Measurements from ENCODE around the gene TMEM143.
A peak's percentile ranks its signal among the peaks of the same experiment; 100 is the strongest.

TMEM143 gene

GRCh38 chr19:48395170-48395455, 31.4 kb upstream of the TMEM143 start:
- no peak for DNase-seq
- H2BK120ac ChIP-seq (ENCODE audit: insufficient read depth, low read length, poor library complexity), result no peak overlapping the region
- H3K79me2 ChIP-seq (ENCODE audit: control insufficient read depth, insufficient read depth, low read length, poor library complexity), result peaks cover 18% of the 10 kb centered on the region
- no peak overlapping the region for H3K9ac ChIP-seq (ENCODE audit: low read length)
- no peak overlapping the region for H3K23ac ChIP-seq (ENCODE audit: low read length)
- no peak overlapping the region for H4K91ac ChIP-seq (ENCODE audit: low read depth, low read length)
- H3K4me3 ChIP-seq (ENCODE audit: low read depth, low read length), result no peak overlapping the region
- H4K12ac ChIP-seq (ENCODE audit: low read depth, low read length), result no peak overlapping the region
- H3K4ac ChIP-seq (ENCODE audit: low read depth, low read length), result no peak overlapping the region
- peak overlapping the region; percentile 50 for H3K4me2 ChIP-seq (ENCODE audit: low read length)
- no peak overlapping the region for H4K8ac ChIP-seq (ENCODE audit: low read depth, low read length)
- WGBS (ENCODE audit: extremely low coverage, insufficient coverage, insufficient read length), result no CpG with 5 or more reads among the region's 6 CpGs
- H3K14ac ChIP-seq (ENCODE audit: low read length), result no peak overlapping the region
- H2BK12ac ChIP-seq (ENCODE audit: low read length), result no peak overlapping the region
- H3K27ac ChIP-seq (ENCODE audit: low read depth, low read length), result no peak overlapping the region
- H3K9me3 ChIP-seq (ENCODE audit: insufficient read depth, low read depth, low read length), result peaks cover 2% of the 10 kb centered on the region
- H3K36me3 ChIP-seq (ENCODE audit: control insufficient read depth in 1 of 2, insufficient read depth in 2 of 2, low read length in 2 of 2), result no peaks in the 10 kb centered on the region
- no peak overlapping the region for H3K18ac ChIP-seq (ENCODE audit: low read length)
- no peak overlapping the region for H2BK5ac ChIP-seq (ENCODE audit: low read depth, low read length, poor library complexity)
- H2AK5ac ChIP-seq (ENCODE audit: low read length), result no peak overlapping the region
- H3K4me1 ChIP-seq (ENCODE audit: control insufficient read depth in 1 of 2, insufficient read depth in 2 of 2, low read length in 2 of 2), result peaks cover 18 to 35% of the 10 kb centered on the region in 2 experiments
- peaks cover 18% of the 10 kb centered on the region for H3K27me3 ChIP-seq (ENCODE audit: insufficient read depth, low read length)
- no peak overlapping the region for H2AFZ ChIP-seq (ENCODE audit: insufficient read depth, low read length, poor library complexity)
- H3K79me1 ChIP-seq (ENCODE audit: low read length), result peaks cover 36% of the 10 kb centered on the region

GRCh38 chr19:48394331-48395169, 30.8 kb upstream of the TMEM143 start:
- Histone ChIP-seq H4K91ac (ENCODE audit: low read depth, low read length) (peak overlapping the region; percentile 45), H2AK5ac (ENCODE audit: low read length) (peak overlapping the region; percentile 28), H3K4ac (ENCODE audit: low read depth, low read length) (no peak overlapping the region), H3K4me3 (ENCODE audit: low read depth, low read length) (peak overlapping the region; percentile 51), H4K12ac (ENCODE audit: low read depth, low read length) (no peak overlapping the region), H3K79me2 (ENCODE audit: control insufficient read depth, insufficient read depth, low read length, poor library complexity) (peaks cover 20% of the 10 kb centered on the region), H3K4me1 (ENCODE audit: control insufficient read depth in 1 of 2, insufficient read depth in 2 of 2, low read length in 2 of 2) (peaks cover 18 to 32% of the 10 kb centered on the region in 2 experiments), H3K9ac (ENCODE audit: low read length) (no peak overlapping the region), H3K4me2 (ENCODE audit: low read length) (peak overlapping the region; percentile 84), H3K79me1 (ENCODE audit: low read length) (peaks cover 34% of the 10 kb centered on the region), H2BK12ac (ENCODE audit: low read length) (peak overlapping the region; percentile 19), H3K14ac (ENCODE audit: low read length) (peak overlapping the region; percentile 50), H2BK120ac (ENCODE audit: insufficient read depth, low read length, poor library complexity) (no peak overlapping the region), H3K27me3 (ENCODE audit: insufficient read depth, low read length) (peaks cover 18% of the 10 kb centered on the region), H3K36me3 (ENCODE audit: control insufficient read depth in 1 of 2, insufficient read depth in 2 of 2, low read length in 2 of 2) (peaks cover under 1% of the 10 kb centered on the region in 2 experiments), H3K18ac (ENCODE audit: low read length) (peak overlapping the region; percentile 19), H4K8ac (ENCODE audit: low read depth, low read length) (peak overlapping the region; percentile 30), H3K27ac (ENCODE audit: low read depth, low read length) (no peak overlapping the region), H2BK5ac (ENCODE audit: low read depth, low read length, poor library complexity) (no peak overlapping the region), H3K23ac (ENCODE audit: low read length) (peak overlapping the region; percentile 55), H3K9me3 (ENCODE audit: insufficient read depth, low read depth, low read length) (peaks cover 2% of the 10 kb centered on the region), H2AFZ (ENCODE audit: insufficient read depth, low read length, poor library complexity) (no peak overlapping the region)
- DNase-seq, result no peak
- WGBS (ENCODE audit: extremely low coverage, insufficient coverage, insufficient read length), result no CpG with 5 or more reads among the region's 38 CpGs

- H2BK120ac ChIP-seq (ENCODE audit: insufficient read depth, low read length, poor library complexity), result peak within 1 kb of the TSS; percentile 75
- peaks cover 31% of the 10 kb centered on the region for H3K79me1 ChIP-seq (ENCODE audit: low read length)
- H3K18ac ChIP-seq (ENCODE audit: low read length), result peak within 1 kb of the TSS; percentile 63
- peaks cover 18 to 32% of the 10 kb centered on the region in 2 experiments for H3K4me1 ChIP-seq (ENCODE audit: control insufficient read depth in 1 of 2, insufficient read depth in 2 of 2, low read length in 2 of 2)
- H3K14ac ChIP-seq (ENCODE audit: low read length), result peak within 1 kb of the TSS; percentile 83
- H3K9me3 ChIP-seq (ENCODE audit: insufficient read depth, low read depth, low read length), result peaks cover 2% of the 10 kb centered on the region
- H4K12ac ChIP-seq (ENCODE audit: low read depth, low read length), result peak within 1 kb of the TSS; percentile 72
- peaks cover 6 to 8% of the 10 kb centered on the region in 2 experiments for H3K36me3 ChIP-seq (ENCODE audit: control insufficient read depth in 1 of 2, insufficient read depth in 2 of 2, low read length in 2 of 2)
- peak within 1 kb of the TSS; percentile 21 for H3K4ac ChIP-seq (ENCODE audit: low read depth, low read length)
- H2AK5ac ChIP-seq (ENCODE audit: low read length), result peak within 1 kb of the TSS; percentile 58
- peak within 1 kb of the TSS; percentile 45 for H4K91ac ChIP-seq (ENCODE audit: low read depth, low read length)
- H3K4me2 ChIP-seq (ENCODE audit: low read length), result peak within 1 kb of the TSS; percentile 84
- no peak within 1 kb of the TSS for H2BK5ac ChIP-seq (ENCODE audit: low read depth, low read length, poor library complexity)
- H2AFZ ChIP-seq (ENCODE audit: insufficient read depth, low read length, poor library complexity), result peak within 1 kb of the TSS; percentile 42
- no peak within 1 kb of the TSS for H3K9ac ChIP-seq (ENCODE audit: low read length)
- WGBS (ENCODE audit: extremely low coverage, insufficient coverage, insufficient read length), result no CpG with 5 or more reads among the region's 40 CpGs
- H3K79me2 ChIP-seq (ENCODE audit: control insufficient read depth, insufficient read depth, low read length, poor library complexity), result peaks cover 20% of the 10 kb centered on the region
- peak within 1 kb of the TSS; percentile 51 for H2BK12ac ChIP-seq (ENCODE audit: low read length)
- no peak within 1 kb of the TSS for H3K23ac ChIP-seq (ENCODE audit: low read length)
- H4K8ac ChIP-seq (ENCODE audit: low read depth, low read length), result peak within 1 kb of the TSS; percentile 44
- H3K4me3 ChIP-seq (ENCODE audit: low read depth, low read length), result peak within 1 kb of the TSS; percentile 51
- peak; percentile 59 to 74 for DNase-seq
- H3K27ac ChIP-seq (ENCODE audit: low read depth, low read length), result peak within 1 kb of the TSS; percentile 2
- H3K27me3 ChIP-seq (ENCODE audit: insufficient read depth, low read length), result peaks cover 18% of the 10 kb centered on the region
Measured at GRCh38 chr19:48393559-48394330, 30.0 kb upstream of the TMEM143 start, which contains the start of gene GRIN2D. Gene GRIN2D (plus strand): TSS chr19:48393668. CDS start chr19:48398393, 4,725 bp downstream.

- peaks cover 2% of the 10 kb centered on the region for H3K9me3 ChIP-seq (ENCODE audit: insufficient read depth, low read depth, low read length)
- peak overlapping the region; percentile 12 for H4K91ac ChIP-seq (ENCODE audit: low read depth, low read length)
- H3K9ac ChIP-seq (ENCODE audit: low read length), result no peak overlapping the region
- H3K23ac ChIP-seq (ENCODE audit: low read length), result no peak overlapping the region
- no peak overlapping the region for H3K14ac ChIP-seq (ENCODE audit: low read length)
- no CpG with 5 or more reads among the region's 15 CpGs for WGBS (ENCODE audit: extremely low coverage, insufficient coverage, insufficient read length)
- peak overlapping the region; percentile 63 for H3K18ac ChIP-seq (ENCODE audit: low read length)
- H3K4me1 ChIP-seq (ENCODE audit: control insufficient read depth in 1 of 2, insufficient read depth in 2 of 2, low read length in 2 of 2), result peaks cover 16 to 30% of the 10 kb centered on the region in 2 experiments
- peaks cover 10 to 12% of the 10 kb centered on the region in 2 experiments for H3K36me3 ChIP-seq (ENCODE audit: control insufficient read depth in 1 of 2, insufficient read depth in 2 of 2, low read length in 2 of 2)
- no peak overlapping the region for H2BK5ac ChIP-seq (ENCODE audit: low read depth, low read length, poor library complexity)
- peak overlapping the region; percentile 21 for H3K4ac ChIP-seq (ENCODE audit: low read depth, low read length)
- H3K4me2 ChIP-seq (ENCODE audit: low read length), result peak overlapping the region; percentile 84
- peak overlapping the region; percentile 75 for H2BK120ac ChIP-seq (ENCODE audit: insufficient read depth, low read length, poor library complexity)
- H4K12ac ChIP-seq (ENCODE audit: low read depth, low read length), result no peak overlapping the region
- H3K27me3 ChIP-seq (ENCODE audit: insufficient read depth, low read length), result peaks cover 18% of the 10 kb centered on the region
- H3K79me2 ChIP-seq (ENCODE audit: control insufficient read depth, insufficient read depth, low read length, poor library complexity), result peaks cover 18% of the 10 kb centered on the region
- peak overlapping the region; percentile 42 for H2AFZ ChIP-seq (ENCODE audit: insufficient read depth, low read length, poor library complexity)
- peaks cover 29% of the 10 kb centered on the region for H3K79me1 ChIP-seq (ENCODE audit: low read length)
- H3K27ac ChIP-seq (ENCODE audit: low read depth, low read length), result no peak overlapping the region
- H3K4me3 ChIP-seq (ENCODE audit: low read depth, low read length), result peak overlapping the region; percentile 11
- H4K8ac ChIP-seq (ENCODE audit: low read depth, low read length), result peak overlapping the region; percentile 44
- peak overlapping the region; percentile 51 for H2BK12ac ChIP-seq (ENCODE audit: low read length)
- H2AK5ac ChIP-seq (ENCODE audit: low read length), result peak overlapping the region; percentile 58
- peak; percentile 35 to 54 for DNase-seq
Measured at GRCh38 chr19:48392860-48393558, 29.3 kb upstream of the TMEM143 start.
